ENCODE measurements around the gene PITPNM3.

DNA sequence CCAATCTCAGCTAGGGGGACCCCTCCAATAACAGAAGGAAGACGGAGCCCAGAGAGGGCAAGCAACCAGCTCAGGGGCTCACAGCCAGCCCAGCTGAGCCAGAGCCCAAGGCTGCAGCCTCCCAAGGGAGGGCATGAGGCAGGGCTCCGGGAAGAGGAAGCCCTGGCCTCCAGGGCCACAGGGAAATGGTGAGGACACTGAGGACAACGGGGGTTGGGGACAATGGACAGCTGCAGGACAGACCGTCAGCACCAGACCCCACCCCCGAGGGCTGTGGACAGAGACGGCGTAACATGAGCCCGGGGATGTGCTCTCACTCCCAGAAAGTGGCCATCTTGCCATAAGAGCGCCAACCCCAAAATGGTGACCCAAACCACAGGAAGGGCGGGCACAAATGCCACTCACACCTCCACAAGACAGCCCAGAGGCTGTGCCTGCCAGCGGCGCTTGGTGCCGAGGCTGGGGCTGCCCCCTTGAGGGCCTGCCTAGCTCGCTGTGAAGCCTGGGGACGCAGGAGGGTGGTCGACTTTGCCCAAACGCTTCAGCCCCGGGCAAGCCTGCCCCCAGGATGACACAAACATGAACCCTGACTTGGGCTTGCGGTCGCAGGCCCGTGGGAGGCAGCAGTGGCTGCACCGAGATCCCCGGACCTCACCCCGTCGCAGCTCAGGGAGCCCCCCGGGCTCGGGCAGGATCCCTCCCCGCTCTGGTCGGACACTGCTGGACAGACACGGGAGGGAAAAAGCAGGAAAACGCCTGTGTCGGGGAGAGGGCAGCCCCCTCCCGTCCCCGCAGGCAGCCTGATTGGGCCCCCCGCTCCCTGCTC lies 101.6 kb downstream of the PITPNM3 start:
- no peak for TF ChIP-seq POLR2AphosphoS5 (IDR thresholded peaks at IDR 0.05; ENCODE audit: low read depth, low read length)
- no peak for TF ChIP-seq POLR2A (IDR thresholded peaks at IDR 0.05; ENCODE audit: low read depth, low read length)

All from GM12892 (cell line).